ENCODE results near the gene FLT3. TPM values are rescaled to one million over a fixed set of nuclear protein-coding genes. Genes with fewer than 3 reads are reported as not detected.

Gene FLT3
- total RNA-seq, 4 donors from 2014 or later = under 0.01 to 0.90 (median 0.24) TPM; not detected in 1

DNA sequence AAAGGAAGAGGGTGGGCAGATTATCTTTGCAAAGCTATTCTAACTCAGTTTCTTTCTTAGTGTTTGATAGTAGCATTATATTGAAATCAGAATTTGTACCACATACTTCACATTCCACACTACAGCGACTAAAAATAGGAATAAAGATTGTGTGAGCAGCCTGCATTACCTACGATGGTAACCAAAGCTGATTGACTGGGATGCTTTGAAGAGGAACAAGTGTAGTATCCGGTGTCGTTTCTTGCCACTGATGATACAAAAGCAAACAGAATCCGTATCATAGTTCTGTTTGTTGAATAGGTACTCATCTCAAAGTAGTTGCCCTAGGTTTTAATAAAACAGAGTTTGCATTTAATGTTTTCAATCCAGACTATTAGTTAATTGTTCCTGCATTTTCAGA lies 51.2 kb downstream of the FLT3 start:
- intact Hi-C loops (cut with DNase I; ENCODE audit: low total_unique reads) = no loop called here
- H3K27ac ChIP-seq = no peak overlapping the region

DNA sequence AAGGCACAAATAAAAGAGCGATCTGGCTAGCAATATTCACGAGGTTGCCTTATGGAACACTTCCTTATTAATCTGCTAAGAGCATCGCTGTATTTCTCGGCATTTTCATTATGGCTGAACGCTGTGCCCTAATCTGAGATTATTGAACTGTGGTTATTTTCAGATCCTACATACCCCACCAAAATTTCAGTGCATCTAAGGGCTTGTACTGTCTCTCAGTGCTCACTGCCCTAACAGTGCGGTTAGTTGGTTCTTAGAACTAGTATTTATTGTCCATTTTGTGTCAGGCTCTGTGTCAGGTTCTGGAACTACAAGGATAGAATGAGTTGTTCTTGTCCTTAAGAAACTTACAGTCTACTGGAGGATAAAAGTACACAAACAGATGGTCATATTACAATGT lies 51.6 kb downstream of the FLT3 start:
- Histone ChIP-seq H3K9me3 (no peaks in the 10 kb centered on the region), H3K36me3 (no peaks in the 10 kb centered on the region), H3K4me3 (no peak overlapping the region), H3K27me3 (no peaks in the 10 kb centered on the region), H3K4me1 (no peaks in the 10 kb centered on the region), H3K27ac (no peak overlapping the region)
- TF ChIP-seq, protein P1, sequence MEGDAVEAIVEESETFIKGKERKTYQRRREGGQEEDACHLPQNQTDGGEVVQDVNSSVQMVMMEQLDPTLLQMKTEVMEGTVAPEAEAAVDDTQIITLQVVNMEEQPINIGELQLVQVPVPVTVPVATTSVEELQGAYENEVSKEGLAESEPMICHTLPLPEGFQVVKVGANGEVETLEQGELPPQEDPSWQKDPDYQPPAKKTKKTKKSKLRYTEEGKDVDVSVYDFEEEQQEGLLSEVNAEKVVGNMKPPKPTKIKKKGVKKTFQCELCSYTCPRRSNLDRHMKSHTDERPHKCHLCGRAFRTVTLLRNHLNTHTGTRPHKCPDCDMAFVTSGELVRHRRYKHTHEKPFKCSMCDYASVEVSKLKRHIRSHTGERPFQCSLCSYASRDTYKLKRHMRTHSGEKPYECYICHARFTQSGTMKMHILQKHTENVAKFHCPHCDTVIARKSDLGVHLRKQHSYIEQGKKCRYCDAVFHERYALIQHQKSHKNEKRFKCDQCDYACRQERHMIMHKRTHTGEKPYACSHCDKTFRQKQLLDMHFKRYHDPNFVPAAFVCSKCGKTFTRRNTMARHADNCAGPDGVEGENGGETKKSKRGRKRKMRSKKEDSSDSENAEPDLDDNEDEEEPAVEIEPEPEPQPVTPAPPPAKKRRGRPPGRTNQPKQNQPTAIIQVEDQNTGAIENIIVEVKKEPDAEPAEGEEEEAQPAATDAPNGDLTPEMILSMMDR (IDR thresholded peaks at IDR 0.05) = no peak
- no peak for TF ChIP-seq POLR2A (IDR thresholded peaks at IDR 0.05)
- DNase-seq = no peak
- intact Hi-C loops (cut with DNase I; ENCODE audit: low total_unique reads) = no loop called here

More for the DNA sequence above, 51.2 kb downstream of the FLT3 start:
- Histone ChIP-seq H3K27me3 (no peaks in the 10 kb centered on the region), H3K36me3 (no peaks in the 10 kb centered on the region), H3K9me3 (no peaks in the 10 kb centered on the region), H3K4me3 (no peak overlapping the region), H3K4me1 (no peaks in the 10 kb centered on the region)
- no peak for DNase-seq
- TF ChIP-seq, protein P1 (IDR thresholded peaks at IDR 0.05) = no peak
- no peak for TF ChIP-seq POLR2A (IDR thresholded peaks at IDR 0.05)

DNA sequence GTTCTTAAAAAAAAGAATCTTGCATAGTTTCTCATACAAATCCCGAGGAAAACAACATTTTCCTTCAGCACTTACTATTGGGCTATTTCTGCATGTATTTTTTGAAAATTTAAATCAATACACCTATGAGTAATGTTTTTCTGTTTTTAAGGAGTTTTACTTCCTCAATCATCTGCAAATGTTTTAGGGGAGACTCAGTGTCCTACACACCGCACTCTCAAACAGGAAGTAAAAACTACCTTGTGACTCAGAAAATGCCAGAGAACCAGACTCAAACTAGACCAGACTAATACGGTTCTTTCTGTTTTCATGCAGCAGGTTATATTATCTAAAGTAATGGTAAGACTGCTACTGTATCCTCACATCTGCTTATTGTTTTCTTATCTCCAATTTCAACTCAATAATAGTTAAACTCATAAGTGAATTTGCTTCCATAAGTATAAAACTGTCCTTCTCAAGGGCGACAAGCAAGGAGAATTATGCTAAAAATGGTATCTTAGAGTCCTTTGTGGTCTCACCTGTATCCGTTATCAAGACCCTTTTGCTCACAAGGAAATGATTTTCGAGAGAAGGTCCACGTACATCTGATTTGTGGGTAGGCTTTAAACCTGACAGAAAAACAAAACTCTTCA lies 52.5 kb downstream of the FLT3 start:
- no peak overlapping the region for H3K4me3 ChIP-seq
- no peaks in the 10 kb centered on the region for H3K27me3 ChIP-seq
- no peaks in the 10 kb centered on the region for H3K4me1 ChIP-seq
- no peak for DNase-seq
- H3K9me3 ChIP-seq = no peaks in the 10 kb centered on the region
- H3K36me3 ChIP-seq = no peaks in the 10 kb centered on the region
- TF ChIP-seq POLR2A (IDR thresholded peaks at IDR 0.05) = no peak
- TF ChIP-seq, protein P1 (IDR thresholded peaks at IDR 0.05) = no peak
- intact Hi-C loops (cut with DNase I; ENCODE audit: low total_unique reads) = no loop called here
- H3K27ac ChIP-seq = no peak overlapping the region

DNA sequence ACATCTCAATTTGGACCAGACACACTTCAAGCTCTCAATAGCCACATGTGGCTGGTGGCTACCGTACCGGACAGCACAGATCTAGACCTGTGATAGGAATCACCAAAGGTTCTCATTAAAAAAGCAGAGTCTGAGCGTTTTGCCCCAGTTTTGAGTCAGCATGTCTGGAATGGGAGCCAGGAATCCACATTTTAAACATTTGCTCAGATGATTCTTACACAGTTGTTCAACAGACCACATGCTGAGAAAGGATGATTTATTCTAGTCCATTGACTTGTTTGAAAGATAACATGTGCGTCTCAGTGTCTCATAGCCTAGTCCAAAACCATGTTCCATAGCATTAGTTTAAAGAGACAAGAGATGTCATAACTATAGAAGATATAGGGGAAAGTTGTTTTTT lies 53.4 kb downstream of the FLT3 start:
- H3K36me3 ChIP-seq = no peaks in the 10 kb centered on the region
- no peaks in the 10 kb centered on the region for H3K27me3 ChIP-seq
- TF ChIP-seq POLR2A (IDR thresholded peaks at IDR 0.05) = no peak
- TF ChIP-seq, protein P1 (IDR thresholded peaks at IDR 0.05) = no peak
- no peak overlapping the region for H3K4me3 ChIP-seq
- no peak for DNase-seq
- H3K27ac ChIP-seq = no peak overlapping the region
- intact Hi-C loops (cut with DNase I; ENCODE audit: low total_unique reads) = no loop called here
- H3K9me3 ChIP-seq = no peaks in the 10 kb centered on the region
- H3K4me1 ChIP-seq = no peaks in the 10 kb centered on the region

DNA sequence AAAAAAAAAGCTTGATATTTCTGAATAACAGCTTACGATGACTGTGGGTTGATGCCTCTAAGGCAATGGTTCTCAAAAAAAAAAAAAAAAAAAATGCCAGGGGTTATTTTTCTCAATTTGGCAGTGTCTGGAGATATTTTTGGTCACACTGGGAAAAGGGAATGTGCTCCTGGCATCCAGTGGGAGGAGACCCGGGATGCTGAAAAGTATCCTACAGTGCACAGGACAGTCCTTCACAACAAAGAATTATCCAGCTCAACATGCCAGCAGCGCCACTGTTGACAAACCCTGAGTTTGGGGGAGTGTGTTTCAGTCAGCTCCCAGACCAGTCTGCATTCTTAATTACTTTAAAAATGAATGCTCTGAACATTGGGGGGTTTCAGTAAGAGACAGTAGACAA lies 54.5 kb downstream of the FLT3 start:
- no peaks in the 10 kb centered on the region for H3K9me3 ChIP-seq
- no peaks in the 10 kb centered on the region for H3K27me3 ChIP-seq
- H3K36me3 ChIP-seq = no peaks in the 10 kb centered on the region
- intact Hi-C loops (cut with DNase I; ENCODE audit: low total_unique reads) = no loop called here
- H3K27ac ChIP-seq = no peak overlapping the region
- no peak for DNase-seq
- TF ChIP-seq, protein P1 (IDR thresholded peaks at IDR 0.05) = no peak
- no peak for TF ChIP-seq POLR2A (IDR thresholded peaks at IDR 0.05)
- H3K4me1 ChIP-seq = no peaks in the 10 kb centered on the region
- H3K4me3 ChIP-seq = no peak overlapping the region
